Measurements from ENCODE around the gene ACOT11. TPM values are rescaled to one million over a fixed set of nuclear protein-coding genes. Genes with fewer than 3 reads are reported as not detected.

Gene ACOT11
- total RNA-seq, 2 experiments from 2014 or later, result 0.50 to 0.91 TPM

GRCh38 chr1:54610048-54610447, 62.0 kb downstream of the ACOT11 start:
- ATAC-seq (ENCODE audit: poor library complexity) (no peak), DNase-seq (no peak)
- CTCF ChIA-PET, result no interaction called here
- Mint-ChIP-seq H3K9me3 (no peaks in the 10 kb centered on the region), H3K27me3 (no peaks in the 10 kb centered on the region), H3K36me3 (ENCODE audit: low read depth) (no peaks in the 10 kb centered on the region), H3K27ac (no peak overlapping the region), H3K4me1 (ENCODE audit: low read depth) (peaks cover 1% of the 10 kb centered on the region), H3K4me3 (no peak overlapping the region)
- H3K27me3 ChIP-seq (ENCODE audit: control insufficient read depth in 1 of 2, insufficient read depth in 2 of 2, low read length in 2 of 2), result no peaks in the 10 kb centered on the region
- no peaks in the 10 kb centered on the region for H3K9me3 ChIP-seq (ENCODE audit: control insufficient read depth in 1 of 2, insufficient read depth in 1 of 2, low read length in 2 of 2)
- POLR2A ChIA-PET, result no interaction called here
- no peak overlapping the region for H3K4me3 ChIP-seq (ENCODE audit: low read length)
- intact Hi-C loops (cut with DNase I, micrococcal nuclease), result no loop called here
- TF ChIP-seq CTCF (IDR thresholded peaks at IDR 0.05), result no peak
- no peak overlapping the region for H3K27ac ChIP-seq (ENCODE audit: low read depth in 1 of 2, low read length in 2 of 2)
- peaks cover 1% of the 10 kb centered on the region for H3K4me1 ChIP-seq (ENCODE audit: insufficient read depth, low read length)
- H3K36me3 ChIP-seq (ENCODE audit: insufficient read depth, low read length), result no peaks in the 10 kb centered on the region

- H3K27ac ChIP-seq (ENCODE audit: low read depth in 1 of 2, low read length in 2 of 2), result no peak overlapping the region
- POLR2A ChIA-PET, result no interaction called here
- DNase-seq (no peak), ATAC-seq (ENCODE audit: poor library complexity) (no peak)
- Mint-ChIP-seq H3K27me3 (no peaks in the 10 kb centered on the region), H3K9me3 (no peaks in the 10 kb centered on the region), H3K36me3 (ENCODE audit: low read depth) (no peaks in the 10 kb centered on the region), H3K4me3 (no peak overlapping the region), H3K4me1 (ENCODE audit: low read depth) (no peaks in the 10 kb centered on the region), H3K27ac (no peak overlapping the region)
- no peaks in the 10 kb centered on the region for H3K4me1 ChIP-seq (ENCODE audit: insufficient read depth, low read length)
- no peak overlapping the region for H3K4me3 ChIP-seq (ENCODE audit: low read length)
- H3K27me3 ChIP-seq (ENCODE audit: control insufficient read depth in 1 of 2, insufficient read depth in 2 of 2, low read length in 2 of 2), result no peaks in the 10 kb centered on the region
- intact Hi-C loops (cut with DNase I, micrococcal nuclease), result no loop called here
- H3K9me3 ChIP-seq (ENCODE audit: control insufficient read depth in 1 of 2, insufficient read depth in 1 of 2, low read length in 2 of 2), result no peaks in the 10 kb centered on the region
- no peaks in the 10 kb centered on the region for H3K36me3 ChIP-seq (ENCODE audit: insufficient read depth, low read length)
- TF ChIP-seq CTCF (IDR thresholded peaks at IDR 0.05), result no peak
- CTCF ChIA-PET, result no interaction called here
These were observed 62.9 kb downstream of the ACOT11 start for GRCh38 chr1:54610601-54611580.

DNA sequence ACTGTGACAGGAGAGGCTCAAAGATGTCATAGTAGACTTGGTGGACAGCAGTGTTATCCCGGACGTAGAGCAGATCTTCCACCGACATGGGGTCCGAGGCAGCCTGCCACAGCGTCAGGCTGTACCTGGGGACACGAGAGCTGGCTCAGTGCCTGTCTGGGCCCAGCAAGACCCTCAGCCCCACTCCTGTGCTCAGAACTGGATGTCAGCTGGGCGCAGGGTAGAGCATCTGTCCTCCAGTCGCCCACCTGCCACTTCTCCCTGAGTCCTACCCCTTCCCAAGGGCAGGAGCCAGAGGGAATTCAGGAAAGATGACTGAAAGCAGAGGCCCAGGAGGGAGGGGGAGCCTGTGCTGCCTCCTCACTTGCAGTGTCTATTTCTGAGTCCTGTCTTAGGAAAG, 63.6 kb downstream of the ACOT11 start:
- H3K27me3 Mint-ChIP-seq, result no peaks in the 10 kb centered on the region
- no peak overlapping the region for H3K27ac ChIP-seq (ENCODE audit: low read depth in 1 of 2, low read length in 2 of 2)
- ChIA-PET CTCF (interaction anchor here (0.6 kb wide), 1 partner anchor 64 kb away, joined by 3 read pairs; no protein-coding TSS in a partner anchor), POLR2A (no interaction called here)
- H3K36me3 Mint-ChIP-seq (ENCODE audit: low read depth), result no peaks in the 10 kb centered on the region
- DNase-seq (no peak), ATAC-seq (ENCODE audit: poor library complexity) (no peak)
- H3K27me3 ChIP-seq (ENCODE audit: control insufficient read depth in 1 of 2, insufficient read depth in 2 of 2, low read length in 2 of 2), result no peaks in the 10 kb centered on the region
- no peaks in the 10 kb centered on the region for H3K9me3 Mint-ChIP-seq
- no peak overlapping the region for H3K27ac Mint-ChIP-seq
- H3K36me3 ChIP-seq (ENCODE audit: insufficient read depth, low read length), result no peaks in the 10 kb centered on the region
- intact Hi-C loops (cut with DNase I, micrococcal nuclease), result no loop called here
- H3K4me1 Mint-ChIP-seq (ENCODE audit: low read depth), result no peaks in the 10 kb centered on the region
- no peaks in the 10 kb centered on the region for H3K9me3 ChIP-seq (ENCODE audit: control insufficient read depth in 1 of 2, insufficient read depth in 1 of 2, low read length in 2 of 2)
- H3K4me3 ChIP-seq (ENCODE audit: low read length), result no peak overlapping the region
- no peak for TF ChIP-seq CTCF (IDR thresholded peaks at IDR 0.05)
- H3K4me3 Mint-ChIP-seq, result no peak overlapping the region
- H3K4me1 ChIP-seq (ENCODE audit: insufficient read depth, low read length), result no peaks in the 10 kb centered on the region
